ENCODE data around the gene NUP188. TPM values are rescaled to one million over a fixed set of nuclear protein-coding genes. Genes with fewer than 3 reads are reported as not detected.
"Not testable (repeated sequence)": the region's sequence is repeated elsewhere in the genome, so short reads cannot be mapped to it uniquely, and the experiment has no call there.

NUP188 gene
- total and polyA plus RNA-seq, 12 donors = 12.7 to 27.3 (median 19.9) TPM

DNA sequence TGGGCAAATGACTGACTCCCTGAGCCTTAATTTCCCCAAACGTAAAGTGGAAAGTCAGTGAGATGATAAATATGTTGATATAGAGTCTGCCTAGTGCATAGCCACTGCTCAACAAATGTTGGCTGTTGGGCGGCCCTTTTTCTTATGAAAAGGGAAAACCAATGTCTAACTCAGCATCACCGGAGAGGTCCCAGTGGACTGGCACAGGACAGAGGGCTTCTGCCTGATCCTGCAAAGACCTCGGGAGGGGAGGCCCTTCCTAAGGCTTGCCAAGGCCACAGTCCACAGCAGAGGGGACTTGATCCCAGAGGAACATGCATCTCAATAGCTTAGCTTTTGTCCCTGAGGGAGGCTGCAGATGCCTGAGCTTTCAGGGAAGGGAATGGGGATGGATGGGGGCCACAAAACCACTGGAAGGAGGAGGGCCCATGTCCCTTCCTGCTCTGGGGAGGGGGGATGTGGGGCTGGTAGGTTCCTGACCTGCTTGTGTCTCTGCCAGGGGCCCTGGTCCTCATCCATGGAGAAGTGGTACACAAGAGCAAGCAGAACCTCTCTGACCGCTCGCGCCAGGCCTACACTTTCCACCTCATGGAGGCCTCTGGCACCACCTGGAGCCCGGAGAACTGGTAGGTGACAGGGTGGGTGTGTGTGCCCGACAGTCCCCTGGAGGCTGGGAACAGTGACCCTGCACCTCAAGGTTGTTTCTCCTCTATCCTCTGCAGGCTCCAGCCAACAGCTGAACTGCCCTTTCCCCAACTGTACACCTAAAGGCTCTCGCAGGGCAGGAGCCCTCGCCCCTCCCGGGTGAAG lies 6.3 kb upstream of the NUP188 start:
- H3K36me3 ChIP-seq = peaks cover 0 to 54% (median 7%) of the 10 kb centered on the region in 9 donors
- DNase-seq (no peak), ATAC-seq (peak in 1 of 8 donors; percentile 6)
- H3K27ac ChIP-seq = peak overlapping the region in 9 of 10 donors; percentile 13 to 86 (median 52)
- intact Hi-C loops (cut with DNase I) = loop anchor here in 1 of 10 donors (10.0 kb wide), 1 partner anchor 256 kb away; the partner anchor contains the start of gene SET
- TF ChIP-seq, protein P1, sequence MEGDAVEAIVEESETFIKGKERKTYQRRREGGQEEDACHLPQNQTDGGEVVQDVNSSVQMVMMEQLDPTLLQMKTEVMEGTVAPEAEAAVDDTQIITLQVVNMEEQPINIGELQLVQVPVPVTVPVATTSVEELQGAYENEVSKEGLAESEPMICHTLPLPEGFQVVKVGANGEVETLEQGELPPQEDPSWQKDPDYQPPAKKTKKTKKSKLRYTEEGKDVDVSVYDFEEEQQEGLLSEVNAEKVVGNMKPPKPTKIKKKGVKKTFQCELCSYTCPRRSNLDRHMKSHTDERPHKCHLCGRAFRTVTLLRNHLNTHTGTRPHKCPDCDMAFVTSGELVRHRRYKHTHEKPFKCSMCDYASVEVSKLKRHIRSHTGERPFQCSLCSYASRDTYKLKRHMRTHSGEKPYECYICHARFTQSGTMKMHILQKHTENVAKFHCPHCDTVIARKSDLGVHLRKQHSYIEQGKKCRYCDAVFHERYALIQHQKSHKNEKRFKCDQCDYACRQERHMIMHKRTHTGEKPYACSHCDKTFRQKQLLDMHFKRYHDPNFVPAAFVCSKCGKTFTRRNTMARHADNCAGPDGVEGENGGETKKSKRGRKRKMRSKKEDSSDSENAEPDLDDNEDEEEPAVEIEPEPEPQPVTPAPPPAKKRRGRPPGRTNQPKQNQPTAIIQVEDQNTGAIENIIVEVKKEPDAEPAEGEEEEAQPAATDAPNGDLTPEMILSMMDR (IDR thresholded peaks at IDR 0.05) = no peak
- no peak overlapping the region for H3K4me3 ChIP-seq
- 81 to 88% methylated on average over 12 of the region's 12 CpGs for WGBS, 2 donors
- no peaks in the 10 kb centered on the region for H3K9me3 ChIP-seq
- H3K4me1 ChIP-seq = peaks cover 4 to 54% (median 40%) of the 10 kb centered on the region in 9 donors
- no peaks in the 10 kb centered on the region for H3K27me3 ChIP-seq

- no peak overlapping the region for H3K4me3 ChIP-seq
- intact Hi-C loops (cut with DNase I) = loop anchor here in 1 of 10 donors (10.0 kb wide), 1 partner anchor 259 kb away; the partner anchor contains the start of gene SET
- peak overlapping the region in 4 of 10 donors; percentile 59 to 86 (median 76) for H3K27ac ChIP-seq
- DNase-seq = no peak
- H3K9me3 ChIP-seq = no peaks in the 10 kb centered on the region
- peaks cover 0 to 41% (median 7%) of the 10 kb centered on the region in 9 donors for H3K36me3 ChIP-seq
- no peak for ATAC-seq
- H3K27me3 ChIP-seq = no peaks in the 10 kb centered on the region
- WGBS, 2 donors = 89 to 91% methylated on average over 7 of the region's 7 CpGs
- H3K4me1 ChIP-seq = peaks cover 12 to 71% (median 47%) of the 10 kb centered on the region in 9 donors
- TF ChIP-seq, protein P1 (IDR thresholded peaks at IDR 0.05) = no peak
These were observed 3.5 kb upstream of the NUP188 start for GRCh38 chr9:128943832-128944620.

DNA sequence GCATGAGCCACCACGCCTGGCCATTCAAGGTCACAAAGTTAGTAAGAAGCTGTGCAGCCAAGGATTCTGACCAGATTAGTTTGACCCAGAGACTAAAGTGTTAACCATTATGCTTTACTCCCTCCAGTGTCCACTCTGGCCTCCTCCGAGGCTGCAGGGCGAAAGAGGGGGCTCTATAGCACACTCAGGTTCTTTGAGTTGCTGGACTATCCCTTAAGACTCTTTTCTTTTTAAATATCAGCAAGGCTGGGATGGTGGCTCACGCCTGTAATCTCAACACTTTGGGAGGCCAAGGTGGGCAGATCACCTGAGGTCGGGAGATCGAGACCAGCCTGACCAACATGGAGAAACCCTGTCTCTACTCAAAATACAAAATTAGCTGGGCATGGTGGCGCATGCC lies 2.5 kb upstream of the NUP188 start:
- DNase-seq, ATAC-seq, H3K9me3 ChIP-seq, H3K27me3 ChIP-seq, H3K27ac ChIP-seq, H3K4me3 ChIP-seq: not testable (repeated sequence)
- 92% methylated on average over 7 of the region's 7 CpGs for WGBS, 2 donors
- intact Hi-C loops (cut with DNase I) = loop anchor here in 1 of 10 donors (10.0 kb wide), 1 partner anchor 260 kb away; the partner anchor contains the start of gene SET
- Histone ChIP-seq H3K4me1 (peaks cover 12 to 72% (median 47%) of the 10 kb centered on the region in 9 donors), H3K36me3 (peaks cover 0 to 48% (median 7%) of the 10 kb centered on the region in 9 donors)

DNA sequence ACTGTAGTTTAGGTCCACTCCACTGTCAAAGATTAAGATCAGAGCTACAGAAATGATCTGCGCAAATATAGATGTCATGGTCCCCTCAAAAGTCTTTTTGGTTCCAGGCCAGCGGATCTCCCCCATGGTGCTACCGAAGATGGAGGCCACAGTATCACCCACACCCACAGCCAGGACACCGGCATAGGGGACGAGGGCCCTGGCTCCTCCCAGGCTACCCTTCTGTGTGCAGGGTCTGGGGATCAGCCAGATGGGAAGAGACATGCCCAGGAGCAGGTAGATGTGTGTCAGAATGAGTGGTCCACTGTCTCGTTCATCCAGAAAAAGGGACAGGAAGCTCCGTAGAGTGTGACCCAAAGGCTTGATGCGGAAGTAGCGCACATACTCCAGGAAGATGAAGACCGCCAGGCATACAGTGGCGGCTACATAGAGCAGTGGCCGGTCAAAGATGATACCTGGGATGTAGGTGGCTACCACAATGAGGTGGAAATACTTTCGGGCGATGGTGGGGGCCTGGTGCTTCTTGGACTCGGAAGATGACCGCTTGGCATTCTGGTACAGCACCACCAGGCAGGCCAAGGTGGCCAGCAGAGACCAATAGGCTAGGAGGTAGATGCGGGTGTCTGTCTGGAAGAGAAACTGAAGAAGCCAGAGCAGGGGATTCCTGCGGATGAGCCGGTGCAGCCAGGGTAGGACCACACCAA lies 1.5 kb upstream of the NUP188 start:
- Histone ChIP-seq H3K27ac (peak overlapping the region in 1 of 10 donors; percentile 96), H3K4me1 (peaks cover 9 to 62% (median 39%) of the 10 kb centered on the region in 9 donors), H3K27me3 (no peaks in the 10 kb centered on the region), H3K9me3 (no peaks in the 10 kb centered on the region), H3K4me3 (peak overlapping the region in 3 of 10 donors; percentile 77 to 90 (median 79)), H3K36me3 (peaks cover 0 to 58% (median 7%) of the 10 kb centered on the region in 9 donors)
- DNase-seq (no peak), ATAC-seq (no peak)
- WGBS, 2 donors = 96 to 97% methylated on average over 19 of the region's 19 CpGs
- TF ChIP-seq, protein P1 (IDR thresholded peaks at IDR 0.05) = no peak
- intact Hi-C loops (cut with DNase I) = loop anchor here in 1 of 10 donors (10.0 kb wide), 1 partner anchor 261 kb away; the partner anchor contains the start of gene SET
